Measurements from ENCODE around the gene TRERF1. TPM values are rescaled to one million over a fixed set of nuclear protein-coding genes. Genes with fewer than 3 reads are reported as not detected.

TRERF1 gene
- total RNA-seq, 4 donors from 2014 or later = 1.6 to 4.1 (median 2.6) TPM

GRCh38 chr6:42375007-42375635 lies 76.6 kb downstream of the TRERF1 start:
- DNase-seq = no peak
- Histone ChIP-seq H3K4me1 (no peaks in the 10 kb centered on the region), H3K36me3 (no peaks in the 10 kb centered on the region), H3K27ac (no peak overlapping the region), H3K9me3 (no peaks in the 10 kb centered on the region), H3K27me3 (no peaks in the 10 kb centered on the region), H3K4me3 (replicated peaks in 1 of 3) (no peak overlapping the region)
- TF ChIP-seq POLR2A (IDR thresholded peaks at IDR 0.05) (no peak), CTCF (IDR thresholded peaks at IDR 0.05) (no peak)
- intact Hi-C loops (cut with DNase I) = no loop called here
- WGBS, 2 donors = 96 to 98% methylated on average over 10 of the region's 10 CpGs

- DNase-seq = no peak
- no peaks in the 10 kb centered on the region for H3K9me3 ChIP-seq
- H3K4me1 ChIP-seq = peaks cover 3 to 6% of the 10 kb centered on the region in 2 donors
- no peak overlapping the region for H3K4me3 ChIP-seq (replicated peaks in 1 of 3)
- 91% methylated on average over 8 of the region's 8 CpGs for WGBS, 2 donors
- H3K36me3 ChIP-seq = no peaks in the 10 kb centered on the region
- no peaks in the 10 kb centered on the region for H3K27me3 ChIP-seq
- intact Hi-C loops (cut with DNase I) = no loop called here
- no peak overlapping the region for H3K27ac ChIP-seq
- no peak for TF ChIP-seq POLR2A (IDR thresholded peaks at IDR 0.05)
These were observed 77.6 kb downstream of the TRERF1 start for GRCh38 chr6:42374018-42374669.

- no peak for DNase-seq
- Histone ChIP-seq H3K27me3 (no peaks in the 10 kb centered on the region), H3K27ac (no peak overlapping the region), H3K4me1 (peaks cover 4 to 12% of the 10 kb centered on the region in 2 donors), H3K9me3 (no peaks in the 10 kb centered on the region), H3K36me3 (no peaks in the 10 kb centered on the region), H3K4me3 (replicated peaks in 1 of 3) (no peak overlapping the region)
- intact Hi-C loops (cut with DNase I) = no loop called here
- 86 to 89% methylated on average over 4 of the region's 4 CpGs for WGBS, 2 donors
- no peak for TF ChIP-seq POLR2A (IDR thresholded peaks at IDR 0.05)
These were observed 79.0 kb downstream of the TRERF1 start for GRCh38 chr6:42372699-42373098.

- WGBS, 2 donors = 98% methylated on average over 3 of the region's 3 CpGs
- H3K4me1 ChIP-seq = peaks cover 19 to 35% of the 10 kb centered on the region in 2 donors
- DNase-seq = no peak
- H3K9me3 ChIP-seq = no peaks in the 10 kb centered on the region
- no peaks in the 10 kb centered on the region for H3K27me3 ChIP-seq
- intact Hi-C loops (cut with DNase I) = no loop called here
- no peaks in the 10 kb centered on the region for H3K36me3 ChIP-seq
- H3K27ac ChIP-seq = no peak overlapping the region
- no peak overlapping the region for H3K4me3 ChIP-seq (replicated peaks in 1 of 3)
- TF ChIP-seq CTCF (IDR thresholded peaks at IDR 0.05) (no peak), POLR2A (IDR thresholded peaks at IDR 0.05) (no peak)
These were observed 81.3 kb downstream of the TRERF1 start for GRCh38 chr6:42370323-42370985.

GRCh38 chr6:42369568-42369967 lies 82.2 kb downstream of the TRERF1 start:
- Histone ChIP-seq H3K36me3 (no peaks in the 10 kb centered on the region), H3K4me1 (peaks cover 27 to 44% of the 10 kb centered on the region in 2 donors)
- 90 to 97% methylated on average over 2 of the region's 2 CpGs for WGBS, 2 donors

More at GRCh38 chr6:42369568-42369967, 82.2 kb downstream of the TRERF1 start:
- Histone ChIP-seq H3K9me3 (no peaks in the 10 kb centered on the region), H3K27me3 (no peaks in the 10 kb centered on the region), H3K27ac (no peak overlapping the region), H3K4me3 (replicated peaks in 1 of 3) (no peak overlapping the region)
- TF ChIP-seq CTCF (IDR thresholded peaks at IDR 0.05) = no peak
- no peak for TF ChIP-seq POLR2A (IDR thresholded peaks at IDR 0.05)
- peak in 1 of 2 donors; percentile 20 for DNase-seq
- intact Hi-C loops (cut with DNase I) = no loop called here

Measured in thyroid gland (tissue), 4 donors.